HL-60 (cell line): ENCODE measurements around the gene IFI27.
A peak's percentile ranks its signal among the peaks of the same experiment; 100 is the strongest.

Experiments
- DNase-seq, 2 experiments: peaks; one replicate each; pipeline ENCODE4 v3.0.0-alpha.2; 2010 to 2020; ENCODE audit warnings: low read depth in 1 of 2, low spot score in 1 of 2
- H3K27ac ChIP-seq: fragments of 250-450 bp; sonication (Bioruptor Pico); replicated peaks from 2 replicates; pipeline ENCODE4 v1.5.1; 2020; ENCODE audit warnings: mild to moderate bottlenecking, moderate library complexity
- H3K27me3 ChIP-seq: fragments of 250-450 bp; sonication (Bioruptor Pico); 2 replicates; pipeline ENCODE4 v1.5.1; 2021; ENCODE audit warnings: mild to moderate bottlenecking, moderate library complexity; ENCODE audit not compliant: insufficient read depth, poor library complexity, severe bottlenecking
- H3K4me3 ChIP-seq: replicated peaks from 2 replicates; pipeline ENCODE4 v1.5.1; 2011; ENCODE audit warnings: mild to moderate bottlenecking, control low read depth, low read length; ENCODE audit not compliant: insufficient read depth
- CTCF ChIP-seq: IDR thresholded peaks from one replicate; pipeline ENCODE4 v1.5.1; 2011; ENCODE audit warnings: low read length, control low read depth, inconsistent platforms; ENCODE audit not compliant: insufficient read depth
- GABPA ChIP-seq: IDR thresholded peaks from 2 replicates; pipeline ENCODE4 v1.6.1; 2012; ENCODE audit warnings: low read depth
- POLR2AphosphoS5 ChIP-seq: IDR thresholded peaks from 2 replicates; pipeline ENCODE4 v1.6.1; 2012; ENCODE audit warnings: low read depth
- REST ChIP-seq: IDR thresholded peaks from 2 replicates; pipeline ENCODE4 v1.6.1; 2012; ENCODE audit warnings: low read depth; ENCODE audit not compliant: insufficient replicate concordance
- SPI1 ChIP-seq: IDR thresholded peaks from 2 replicates; pipeline ENCODE4 v1.6.1; 2012; ENCODE audit warnings: low read depth, mild to moderate bottlenecking, borderline replicate concordance

IFI27 gene

DNA sequence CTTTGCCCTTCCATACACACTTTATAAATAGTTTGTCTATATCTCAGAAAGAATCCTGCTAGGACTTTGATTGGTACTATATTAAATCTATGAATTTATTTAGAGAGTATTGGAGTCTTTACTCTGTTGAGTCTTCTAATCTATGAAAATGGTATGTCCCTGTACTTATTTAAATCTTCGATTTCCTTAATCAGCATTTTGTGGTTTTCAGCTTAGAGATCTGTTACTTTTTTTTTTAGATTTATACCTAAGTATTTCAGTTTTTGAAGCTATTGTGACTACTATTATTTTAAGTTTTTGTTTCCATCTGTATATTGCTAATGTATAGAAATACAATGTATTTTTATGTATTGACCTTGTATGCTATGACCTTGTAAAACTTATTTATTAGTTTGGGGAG lies 32.3 kb downstream of the IFI27 start:
- no peak for DNase-seq
- Histone ChIP-seq H3K27me3 (no peaks in the 10 kb centered on the region), H3K27ac (no peak overlapping the region), H3K4me3 (no peak overlapping the region)
- TF ChIP-seq GABPA (no peak), REST (no peak), POLR2AphosphoS5 (no peak), SPI1 (no peak), CTCF (no peak)

DNA sequence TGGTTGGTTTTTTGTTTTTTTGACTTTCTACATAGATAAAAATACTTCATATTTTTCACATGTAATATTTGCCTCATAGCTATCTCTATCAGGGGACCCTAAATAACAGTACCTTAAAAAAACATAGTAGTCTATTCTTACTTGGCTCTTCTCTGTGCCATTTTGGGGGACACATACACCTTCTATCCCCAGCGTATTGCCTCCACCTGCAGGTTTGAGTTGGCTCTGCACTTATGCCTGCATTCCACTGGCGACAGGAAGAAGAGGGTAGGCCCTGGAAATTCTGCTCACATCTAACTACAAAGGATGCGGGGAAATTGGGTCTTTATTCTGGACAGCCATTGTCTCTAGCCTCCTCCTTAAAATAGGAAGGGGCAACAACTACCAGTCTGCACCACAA lies 32.7 kb downstream of the IFI27 start:
- DNase-seq: no peak
- Histone ChIP-seq H3K4me3 (no peak overlapping the region), H3K27me3 (no peaks in the 10 kb centered on the region), H3K27ac (no peak overlapping the region)
- no peak for TF ChIP-seq CTCF

GRCh38 chr14:94143711-94144110 lies 33.2 kb downstream of the IFI27 start:
- DNase-seq: no peak
- Histone ChIP-seq H3K27ac (no peak overlapping the region), H3K27me3 (no peaks in the 10 kb centered on the region), H3K4me3 (no peak overlapping the region)
- TF ChIP-seq GABPA (no peak), REST (no peak), POLR2AphosphoS5 (no peak), CTCF (no peak), SPI1 (no peak)

DNA sequence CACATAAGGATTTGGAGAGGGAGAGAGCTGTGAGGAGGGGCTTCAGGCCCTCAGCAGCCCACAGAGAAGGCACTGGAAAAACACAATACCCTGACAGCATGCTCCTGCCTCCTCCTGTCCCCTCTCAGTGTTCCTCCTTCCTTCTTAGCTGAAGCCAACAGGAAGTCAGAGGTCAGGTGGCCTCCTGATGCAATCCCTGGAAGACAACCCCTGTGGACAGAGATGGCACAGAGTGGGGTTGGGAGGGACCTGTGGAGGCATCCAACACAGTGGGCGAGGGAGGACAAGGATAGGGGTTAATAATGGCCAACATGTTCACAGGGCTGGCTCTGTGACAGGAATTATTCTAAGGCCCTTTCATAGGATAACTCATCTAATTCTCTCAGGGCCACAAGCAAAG lies 34.2 kb downstream of the IFI27 start:
- Histone ChIP-seq H3K27me3 (no peaks in the 10 kb centered on the region), H3K27ac (no peak overlapping the region; the same call in 1 of the 2 replicates), H3K4me3 (no peak overlapping the region)
- no peak for TF ChIP-seq SPI1
- TF ChIP-seq CTCF: no peak
- TF ChIP-seq GABPA: no peak
- TF ChIP-seq POLR2AphosphoS5: no peak; the same call in 1 of the 2 replicates
- no peak for TF ChIP-seq REST
- peak in 1 of 2 experiments; percentile 69 for DNase-seq
